ENCODE results near the gene NANOS3. TPM values are rescaled to one million over a fixed set of nuclear protein-coding genes. Genes with fewer than 3 reads are reported as not detected.

Gene NANOS3
- total RNA-seq, 3 donors from 2014 or later, result not detected

DNA sequence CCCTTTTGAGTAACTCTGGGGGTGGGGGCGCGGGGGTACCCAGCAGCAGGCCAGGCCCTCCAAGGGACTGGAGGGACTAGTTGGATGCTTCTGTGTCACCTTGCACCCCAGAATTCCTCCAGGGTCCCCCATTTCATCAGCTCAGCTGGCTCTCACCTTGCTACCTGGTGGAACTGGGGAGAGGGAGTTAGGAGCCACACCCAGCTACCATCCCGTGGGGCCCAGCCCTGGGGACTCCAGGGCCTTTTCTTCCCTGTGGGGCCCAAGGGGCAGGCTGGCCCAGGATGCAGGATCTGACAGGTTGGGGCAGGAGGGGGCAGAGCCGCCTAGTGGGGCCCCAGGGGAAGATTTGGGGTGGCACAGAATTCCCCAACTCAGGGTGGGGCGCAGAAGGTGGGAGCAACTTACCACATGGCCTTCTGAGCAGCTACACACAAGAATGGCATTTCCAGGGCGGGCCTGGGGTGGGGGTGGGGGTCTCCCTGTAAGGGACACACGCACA, 32.8 kb upstream of the NANOS3 start:
- Histone ChIP-seq H3K36me3 (no peaks in the 10 kb centered on the region), H3K27ac (peak overlapping the region; percentile 100), H3K4me3 (no peak overlapping the region), H3K9me3 (no peaks in the 10 kb centered on the region), H3K27me3 (no peaks in the 10 kb centered on the region), H3K4me1 (peaks cover 28 to 30% of the 10 kb centered on the region in 2 donors)
- no peak for DNase-seq (ENCODE audit: low spot score in 2 of 2)
- no peak for TF ChIP-seq POLR2A (IDR thresholded peaks at IDR 0.05)
- TF ChIP-seq POLR2AphosphoS5 (IDR thresholded peaks at IDR 0.05), result no peak
- TF ChIP-seq, protein P1, sequence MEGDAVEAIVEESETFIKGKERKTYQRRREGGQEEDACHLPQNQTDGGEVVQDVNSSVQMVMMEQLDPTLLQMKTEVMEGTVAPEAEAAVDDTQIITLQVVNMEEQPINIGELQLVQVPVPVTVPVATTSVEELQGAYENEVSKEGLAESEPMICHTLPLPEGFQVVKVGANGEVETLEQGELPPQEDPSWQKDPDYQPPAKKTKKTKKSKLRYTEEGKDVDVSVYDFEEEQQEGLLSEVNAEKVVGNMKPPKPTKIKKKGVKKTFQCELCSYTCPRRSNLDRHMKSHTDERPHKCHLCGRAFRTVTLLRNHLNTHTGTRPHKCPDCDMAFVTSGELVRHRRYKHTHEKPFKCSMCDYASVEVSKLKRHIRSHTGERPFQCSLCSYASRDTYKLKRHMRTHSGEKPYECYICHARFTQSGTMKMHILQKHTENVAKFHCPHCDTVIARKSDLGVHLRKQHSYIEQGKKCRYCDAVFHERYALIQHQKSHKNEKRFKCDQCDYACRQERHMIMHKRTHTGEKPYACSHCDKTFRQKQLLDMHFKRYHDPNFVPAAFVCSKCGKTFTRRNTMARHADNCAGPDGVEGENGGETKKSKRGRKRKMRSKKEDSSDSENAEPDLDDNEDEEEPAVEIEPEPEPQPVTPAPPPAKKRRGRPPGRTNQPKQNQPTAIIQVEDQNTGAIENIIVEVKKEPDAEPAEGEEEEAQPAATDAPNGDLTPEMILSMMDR (IDR thresholded peaks at IDR 0.05), result no peak
- intact Hi-C loops (cut with DNase I; ENCODE audit: low total_unique reads), result no loop called here

- peaks cover 27 to 31% of the 10 kb centered on the region in 2 donors for H3K4me1 ChIP-seq
- intact Hi-C loops (cut with DNase I; ENCODE audit: low total_unique reads), result no loop called here
Observed at GRCh38 chr19:13846557-13847406, 30.2 kb upstream of the NANOS3 start.

GRCh38 chr19:13847407-13848339, 29.3 kb upstream of the NANOS3 start:
- no peaks in the 10 kb centered on the region for H3K36me3 ChIP-seq
- H3K27ac ChIP-seq, result peak overlapping the region; percentile 100
- no peaks in the 10 kb centered on the region for H3K27me3 ChIP-seq
- TF ChIP-seq, protein P1 (IDR thresholded peaks at IDR 0.05), result peak in 2 of 3 donors; percentile 45 to 75
- TF ChIP-seq POLR2AphosphoS5 (IDR thresholded peaks at IDR 0.05) (peak; percentile 89 to 95 (median 91)), POLR2A (IDR thresholded peaks at IDR 0.05) (peak; percentile 69)
- intact Hi-C loops (cut with DNase I; ENCODE audit: low total_unique reads), result no loop called here
- peak; percentile 93 to 94 for DNase-seq (ENCODE audit: low spot score in 2 of 2)
- H3K9me3 ChIP-seq, result no peaks in the 10 kb centered on the region
- H3K4me1 ChIP-seq, result peaks cover 27 to 31% of the 10 kb centered on the region in 2 donors
- H3K4me3 ChIP-seq, result peak overlapping the region; percentile 58 to 73 (median 60)

More at GRCh38 chr19:13846557-13847406, 30.2 kb upstream of the NANOS3 start:
- TF ChIP-seq, protein P1 (IDR thresholded peaks at IDR 0.05), result no peak
- no peak for TF ChIP-seq POLR2A (IDR thresholded peaks at IDR 0.05)
- peak; percentile 63 to 95 (median 81) for TF ChIP-seq POLR2AphosphoS5 (IDR thresholded peaks at IDR 0.05)
- Histone ChIP-seq H3K36me3 (no peaks in the 10 kb centered on the region), H3K4me3 (peak overlapping the region; percentile 58 to 73 (median 60)), H3K27ac (peak overlapping the region; percentile 100), H3K27me3 (no peaks in the 10 kb centered on the region), H3K9me3 (no peaks in the 10 kb centered on the region)
- peak; percentile 92 to 95 for DNase-seq (ENCODE audit: low spot score in 2 of 2)

DNA sequence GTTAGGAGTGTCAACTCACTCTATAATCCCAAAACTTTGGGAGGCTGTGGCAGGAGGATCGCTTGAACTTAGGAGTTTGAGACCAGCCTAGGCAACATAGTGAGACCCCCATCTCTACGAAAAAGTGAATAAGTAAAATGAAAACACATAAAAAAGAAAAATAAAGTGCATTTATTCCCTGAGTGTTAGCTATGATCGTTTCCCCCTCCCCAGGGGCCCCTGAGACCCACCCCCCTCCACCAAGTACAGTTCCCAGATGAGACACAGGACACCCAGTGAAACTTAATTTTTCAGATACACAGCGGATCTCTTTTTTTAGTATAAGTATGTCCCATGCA, 28.6 kb upstream of the NANOS3 start:
- H3K27ac ChIP-seq, result peak overlapping the region; percentile 100
- no peaks in the 10 kb centered on the region for H3K9me3 ChIP-seq
- intact Hi-C loops (cut with DNase I; ENCODE audit: low total_unique reads), result no loop called here
- H3K4me1 ChIP-seq, result peaks cover 22 to 28% of the 10 kb centered on the region in 2 donors
- H3K36me3 ChIP-seq, result no peaks in the 10 kb centered on the region
- H3K27me3 ChIP-seq, result no peaks in the 10 kb centered on the region
- no peak for DNase-seq (ENCODE audit: low spot score in 2 of 2)
- TF ChIP-seq POLR2A (IDR thresholded peaks at IDR 0.05) (no peak), POLR2AphosphoS5 (IDR thresholded peaks at IDR 0.05) (no peak)
- TF ChIP-seq, protein P1 (IDR thresholded peaks at IDR 0.05), result no peak
- H3K4me3 ChIP-seq, result no peak overlapping the region
